ENCODE measurements around the gene NR2F1-AS1. TPM values are rescaled to one million over a fixed set of nuclear protein-coding genes. Genes with fewer than 3 reads are reported as not detected.

The NR2F1-AS1 gene
- total RNA-seq, 1 experiment from 2014 or later, result 1.5 TPM

GRCh38 chr5:93417490-93417889 is 163.5 kb downstream of the NR2F1-AS1 start (continued):
- TF ChIP-seq ZBTB21 (CRISPR knock-in tag; IDR thresholded peaks at IDR 0.05; ENCODE audit: borderline replicate concordance), result no peak
- no peak for TF ChIP-seq ZNF121 (CRISPR knock-in tag; IDR thresholded peaks at IDR 0.05)
- no peak for TF ChIP-seq ESRRA (CRISPR knock-in tag; IDR thresholded peaks at IDR 0.05; ENCODE audit: borderline replicate concordance)
- no peak for TF ChIP-seq ZNF532 (CRISPR knock-in tag; IDR thresholded peaks at IDR 0.05; ENCODE audit: borderline replicate concordance)
- no peak for TF ChIP-seq OVOL2 (CRISPR knock-in tag; IDR thresholded peaks at IDR 0.05; ENCODE audit: borderline replicate concordance)
- TF ChIP-seq ATF6 (CRISPR knock-in tag; IDR thresholded peaks at IDR 0.05), result no peak

- DNase-seq (ENCODE audit: low spot score) (no peak), ATAC-seq (no peak)
- H3K4me3 Mint-ChIP-seq, result no peak overlapping the region
- H3K9me3 Mint-ChIP-seq, result no peaks in the 10 kb centered on the region
- no peaks in the 10 kb centered on the region for H3K27me3 Mint-ChIP-seq (ENCODE audit: low read depth)
- POLR2A ChIA-PET, result no interaction called here
- peaks cover 18% of the 10 kb centered on the region for H3K4me1 Mint-ChIP-seq
- TF ChIP-seq RORB (CRISPR knock-in tag; IDR thresholded peaks at IDR 0.05) (no peak), IRF1 (CRISPR knock-in tag; IDR thresholded peaks at IDR 0.05) (no peak), SMAD4 (CRISPR knock-in tag; IDR thresholded peaks at IDR 0.05) (no peak), EMX1 (CRISPR knock-in tag; IDR thresholded peaks at IDR 0.05) (no peak), NFATC4 (CRISPR knock-in tag; IDR thresholded peaks at IDR 0.05) (no peak), ZNF263 (CRISPR knock-in tag; IDR thresholded peaks at IDR 0.05; ENCODE audit: low read depth) (no peak), AR (CRISPR knock-in tag; IDR thresholded peaks at IDR 0.05) (no peak), ZNF423 (CRISPR knock-in tag; IDR thresholded peaks at IDR 0.05) (no peak), OVOL2 (CRISPR knock-in tag; IDR thresholded peaks at IDR 0.05; ENCODE audit: borderline replicate concordance) (no peak), ZMAT4 (CRISPR knock-in tag; IDR thresholded peaks at IDR 0.05) (no peak)
- H3K36me3 Mint-ChIP-seq, result no peaks in the 10 kb centered on the region
- CTCF ChIA-PET, result interaction anchor here (1.4 kb wide), 1 partner anchor 14 kb away, joined by 7 read pairs; no protein-coding TSS in a partner anchor
- no peak overlapping the region for H3K27ac Mint-ChIP-seq
Measured at GRCh38 chr5:93415819-93416218, 165.2 kb downstream of the NR2F1-AS1 start.
